GM19351 (cell line): ENCODE data around the gene PIEZO1.

Experiments used
- ATAC-seq: cut with Tn5 transposase; IDR thresholded peaks from one replicate; pipeline ENCODE4 v1.9.1; 2021; ENCODE audit warnings: mild to moderate bottlenecking, moderate library complexity; ENCODE audit not compliant: unreplicated experiment

PIEZO1 gene

DNA sequence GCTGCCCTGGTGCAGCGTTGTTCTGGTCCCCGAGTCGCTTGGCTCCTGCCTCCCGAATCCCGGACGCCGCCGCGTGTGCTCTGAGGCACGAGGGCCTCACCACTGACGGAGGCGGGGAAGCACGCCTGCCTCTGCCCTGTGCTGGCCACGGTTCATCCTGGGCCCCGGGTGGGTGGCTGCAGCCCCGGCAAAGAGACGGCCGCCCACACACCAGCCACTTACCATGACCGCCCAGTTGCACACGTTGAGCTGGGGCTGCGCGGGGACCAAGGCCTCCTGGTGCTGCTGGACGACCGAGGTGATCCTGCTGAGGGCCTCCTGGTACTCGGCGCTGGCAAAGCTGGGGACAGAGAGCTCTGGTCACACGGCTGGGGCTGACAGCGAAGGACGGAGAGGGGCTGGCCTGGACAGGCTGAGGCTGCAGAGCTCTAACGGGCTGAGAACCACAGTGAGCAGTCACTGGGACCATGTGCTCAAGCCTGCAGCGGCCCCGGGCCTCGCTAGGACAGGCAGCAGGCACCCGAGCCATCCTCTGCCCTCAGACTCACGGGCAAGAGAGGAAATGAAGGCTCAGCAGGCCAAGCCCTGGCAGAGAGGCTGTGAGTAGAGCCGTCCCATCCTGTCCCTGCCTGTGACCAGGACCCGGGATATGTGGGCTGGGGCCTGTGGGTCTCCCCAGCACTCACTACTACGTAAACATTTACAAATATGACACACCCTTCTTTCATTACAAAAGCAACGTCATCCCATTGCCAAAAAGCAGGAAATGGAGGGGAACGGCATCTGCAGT lies 33.0 kb upstream of the PIEZO1 start:
- ATAC-seq, result no peak

DNA sequence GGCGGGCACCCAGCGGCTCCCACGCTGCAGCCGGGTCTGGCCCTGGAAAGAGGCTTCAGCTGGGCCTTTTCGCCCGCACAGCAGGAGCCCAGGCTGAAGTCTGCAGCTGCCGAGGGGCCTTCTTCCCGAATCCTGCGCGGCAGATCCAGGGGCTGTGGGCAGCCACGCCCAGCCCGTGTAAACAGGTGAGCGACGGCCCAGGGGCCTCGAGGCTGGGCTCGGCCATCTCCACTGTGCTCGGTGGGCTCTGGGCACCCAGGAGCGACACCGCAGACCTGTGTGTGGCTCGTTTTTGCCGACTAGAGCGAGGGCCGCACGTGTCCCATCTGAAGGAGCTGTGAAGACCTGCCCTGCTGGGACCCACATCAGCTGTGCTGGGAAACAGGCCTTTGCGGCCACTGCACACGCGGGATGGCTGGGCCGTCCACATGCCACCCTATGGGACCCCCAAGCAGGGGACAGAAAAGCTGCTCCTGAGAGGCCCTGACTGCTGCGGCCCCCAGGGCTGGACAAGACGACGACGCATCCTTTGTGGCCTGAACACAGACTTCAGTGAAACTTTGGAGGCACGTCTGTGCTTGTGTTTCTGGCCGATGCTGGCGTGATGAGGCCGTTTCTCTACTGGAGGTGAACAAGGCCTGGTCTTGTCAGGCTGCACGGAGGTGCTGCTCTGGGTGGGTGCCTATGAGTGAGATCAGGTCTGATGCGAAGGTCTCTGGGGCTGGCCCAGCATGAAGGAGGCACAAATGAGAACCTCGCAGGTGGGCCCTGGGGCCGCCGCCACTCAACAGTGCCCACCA lies 31.9 kb upstream of the PIEZO1 start:
- ATAC-seq, result no peak

DNA sequence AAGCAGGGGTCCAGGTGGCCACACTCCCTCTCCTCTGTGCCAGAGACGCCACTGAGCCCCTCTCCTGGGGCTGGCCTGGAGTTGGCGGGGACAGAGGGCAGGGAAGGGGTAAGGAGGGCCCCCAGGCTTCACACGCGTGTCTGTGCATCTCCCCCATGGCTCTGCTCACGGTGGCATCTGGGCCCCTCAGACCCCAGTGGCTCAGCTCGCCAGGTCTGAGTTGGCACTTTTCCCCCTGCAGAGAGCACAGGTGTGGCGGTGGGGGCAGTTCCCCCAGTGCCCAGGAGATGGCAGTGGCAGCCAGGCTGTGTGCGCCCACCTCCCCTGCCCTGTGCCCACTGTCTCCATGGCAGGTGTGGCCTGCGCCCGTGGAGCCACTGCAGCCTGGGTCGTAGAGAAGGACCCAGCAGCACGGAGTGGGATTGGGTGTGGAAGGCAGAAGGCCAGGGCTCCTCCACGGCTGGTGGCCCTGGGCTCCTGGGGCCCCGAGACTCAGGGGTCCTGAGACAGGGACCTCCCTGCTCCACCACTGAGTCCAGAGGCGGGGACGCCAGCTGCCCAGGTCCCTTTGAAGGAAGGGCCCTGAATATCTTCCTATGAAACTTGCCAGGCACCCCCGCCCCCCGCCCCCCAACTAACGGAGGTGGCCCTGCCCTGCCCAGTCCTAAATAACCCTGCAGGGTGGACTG lies 31.0 kb upstream of the PIEZO1 start:
- no peak for ATAC-seq

DNA sequence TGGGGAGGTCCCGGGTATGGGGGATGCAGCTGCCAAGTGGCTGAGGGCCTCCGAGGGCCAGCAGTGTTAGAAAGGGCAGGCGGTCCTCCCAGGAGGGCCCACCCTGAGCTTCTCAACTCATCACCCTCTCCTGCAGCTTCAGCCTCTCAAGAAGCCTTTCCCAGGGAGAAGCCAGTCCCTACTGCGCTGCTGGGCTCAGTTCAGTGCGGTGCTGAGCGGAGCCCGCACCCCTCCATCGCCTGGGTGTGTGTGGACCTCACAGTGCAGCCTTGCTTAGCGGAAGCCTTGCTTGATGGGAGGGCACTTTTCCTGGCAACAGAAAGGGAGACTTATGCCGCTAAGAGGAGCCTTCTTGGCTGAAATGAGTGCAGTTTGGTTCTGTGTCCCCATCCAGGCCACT lies 30.2 kb upstream of the PIEZO1 start:
- ATAC-seq, result no peak

DNA sequence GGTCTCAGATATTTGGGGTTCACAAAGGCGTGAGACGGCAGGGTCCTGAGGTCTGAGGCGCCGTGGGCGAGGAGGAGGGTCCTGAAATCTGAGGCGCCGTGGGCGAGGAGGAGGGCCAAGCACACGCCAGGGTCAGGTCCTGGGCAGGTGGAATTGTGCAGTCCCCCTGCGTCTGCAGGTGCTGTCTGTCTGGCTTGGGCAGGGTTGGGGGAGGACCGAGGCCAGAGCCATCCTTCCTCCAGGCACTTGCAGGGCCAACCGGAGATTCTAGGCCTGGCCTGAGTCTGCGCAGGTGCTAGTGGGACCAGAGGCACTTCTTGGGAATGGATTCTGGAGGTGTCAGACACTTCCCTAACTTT lies 29.1 kb upstream of the PIEZO1 start:
- no peak for ATAC-seq

DNA sequence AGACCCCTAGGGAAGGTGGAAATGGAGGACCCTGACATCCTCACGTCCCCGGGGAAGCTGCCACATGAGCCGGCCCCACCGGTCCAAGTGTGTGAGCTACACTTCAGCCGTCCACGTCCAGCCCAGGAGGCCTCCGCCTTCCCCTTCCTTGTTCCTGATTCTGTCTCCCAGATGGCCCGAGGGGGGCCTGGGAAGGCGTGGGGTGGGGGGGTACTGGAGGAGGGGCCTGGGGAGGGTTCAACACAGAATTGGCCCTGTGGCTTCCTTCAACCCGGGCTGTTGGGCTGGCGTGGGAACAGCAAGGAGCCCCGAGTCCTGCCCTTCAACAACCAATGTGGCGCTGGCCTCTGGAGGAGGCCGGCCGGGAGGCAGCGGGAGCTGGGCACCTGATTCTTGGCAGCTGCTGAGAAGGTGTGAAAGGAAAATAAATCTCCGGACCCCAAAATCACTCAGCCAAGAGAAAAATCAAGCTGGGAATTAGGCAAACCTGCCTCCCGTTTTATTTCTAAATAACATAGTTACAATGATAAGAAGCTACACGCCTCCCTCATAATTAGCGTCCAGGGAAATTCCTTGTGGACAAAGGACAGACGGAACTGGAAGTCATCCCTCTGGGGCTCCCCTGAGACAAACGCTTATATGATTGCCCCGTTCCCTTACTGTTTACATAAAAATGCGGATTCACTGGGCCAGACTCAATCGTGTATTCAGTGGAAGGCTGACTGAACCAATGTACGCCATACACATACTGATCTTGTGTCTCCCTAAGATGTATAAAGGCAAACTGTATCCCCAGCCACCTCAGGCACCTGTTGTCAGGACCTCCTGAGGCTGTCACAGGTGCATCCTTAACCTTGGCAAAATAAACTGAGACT lies 28.5 kb upstream of the PIEZO1 start:
- no peak for ATAC-seq

DNA sequence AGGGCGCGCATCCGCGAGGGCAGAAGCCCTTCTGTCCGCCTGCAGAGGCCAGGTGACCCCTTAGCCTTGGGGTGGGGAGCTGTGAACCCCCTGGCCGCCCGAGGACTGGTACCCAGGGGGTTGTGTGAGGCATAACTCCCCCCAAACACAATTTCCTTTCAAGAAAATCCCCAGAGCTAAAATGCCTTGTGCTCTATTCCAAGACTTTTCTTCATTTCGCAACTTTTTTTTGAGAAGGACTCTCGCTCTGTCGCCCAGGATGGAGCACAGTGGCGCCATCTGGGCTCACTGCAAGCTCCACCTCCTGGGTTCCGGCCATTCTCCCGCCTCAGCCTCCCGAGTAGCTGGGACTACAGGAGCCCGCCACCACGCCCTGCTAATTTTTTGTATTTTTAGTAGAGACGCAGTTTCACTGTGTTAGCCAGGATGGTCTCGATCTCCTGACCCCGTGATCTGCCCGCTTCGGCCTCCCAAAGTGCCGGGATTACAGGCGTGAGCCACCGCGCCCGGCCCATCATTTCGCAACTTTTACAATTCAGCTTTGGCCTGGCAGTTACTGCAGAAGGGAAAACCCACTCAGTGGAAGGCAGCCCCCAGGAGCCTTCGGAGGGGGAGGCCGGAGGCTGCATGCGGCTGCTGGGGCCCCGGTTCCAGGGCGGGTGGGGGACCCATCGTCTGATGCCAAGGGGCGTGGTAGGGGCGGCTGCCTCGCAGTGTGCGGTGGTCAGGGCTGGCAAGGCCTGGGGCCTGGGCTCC lies 27.7 kb upstream of the PIEZO1 start:
- ATAC-seq, result no peak

DNA sequence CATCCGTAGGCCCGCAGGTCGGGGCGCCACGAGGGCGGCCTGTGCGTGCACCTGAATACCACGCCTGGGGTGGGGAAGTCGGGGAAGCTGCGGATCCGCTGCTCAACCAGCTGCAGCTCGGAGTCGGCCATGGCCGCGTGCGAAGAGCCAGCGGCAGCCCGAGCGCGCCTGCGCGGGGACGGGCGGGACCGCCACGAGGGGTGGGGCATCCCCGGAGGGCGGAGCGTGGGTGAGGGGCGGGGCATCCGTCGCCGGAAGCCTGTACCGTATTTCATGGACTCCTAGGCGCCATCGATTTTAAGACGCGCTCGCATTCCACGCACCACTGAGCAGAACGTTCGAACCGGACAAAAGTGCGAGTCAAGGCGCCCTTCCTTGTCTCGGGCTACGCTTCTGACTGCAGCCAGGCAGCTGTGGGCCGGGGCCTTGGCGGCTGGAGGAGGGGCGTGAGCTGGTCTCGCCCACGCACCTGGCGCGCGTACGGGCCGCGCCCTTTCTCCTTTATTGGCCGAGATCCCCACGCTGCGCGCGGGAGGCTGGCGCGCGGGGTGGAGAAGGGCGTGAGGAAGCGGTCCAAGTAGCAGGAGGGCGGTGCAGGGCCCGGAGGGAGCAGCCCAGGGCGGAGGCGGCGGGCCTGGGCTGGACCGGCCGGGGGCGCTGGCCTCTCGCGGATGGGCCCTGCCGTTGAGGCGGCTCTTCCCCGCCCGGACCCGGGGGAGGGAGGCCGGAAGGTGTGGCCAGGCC lies 26.9 kb upstream of the PIEZO1 start, which contains the start of gene APRT:
Gene APRT, minus strand, starts transcription at position 160 of the 744 bp plus-strand sequence. Its CDS starts 29 bp downstream, at position 131.
- ATAC-seq, result peak; percentile 67

DNA sequence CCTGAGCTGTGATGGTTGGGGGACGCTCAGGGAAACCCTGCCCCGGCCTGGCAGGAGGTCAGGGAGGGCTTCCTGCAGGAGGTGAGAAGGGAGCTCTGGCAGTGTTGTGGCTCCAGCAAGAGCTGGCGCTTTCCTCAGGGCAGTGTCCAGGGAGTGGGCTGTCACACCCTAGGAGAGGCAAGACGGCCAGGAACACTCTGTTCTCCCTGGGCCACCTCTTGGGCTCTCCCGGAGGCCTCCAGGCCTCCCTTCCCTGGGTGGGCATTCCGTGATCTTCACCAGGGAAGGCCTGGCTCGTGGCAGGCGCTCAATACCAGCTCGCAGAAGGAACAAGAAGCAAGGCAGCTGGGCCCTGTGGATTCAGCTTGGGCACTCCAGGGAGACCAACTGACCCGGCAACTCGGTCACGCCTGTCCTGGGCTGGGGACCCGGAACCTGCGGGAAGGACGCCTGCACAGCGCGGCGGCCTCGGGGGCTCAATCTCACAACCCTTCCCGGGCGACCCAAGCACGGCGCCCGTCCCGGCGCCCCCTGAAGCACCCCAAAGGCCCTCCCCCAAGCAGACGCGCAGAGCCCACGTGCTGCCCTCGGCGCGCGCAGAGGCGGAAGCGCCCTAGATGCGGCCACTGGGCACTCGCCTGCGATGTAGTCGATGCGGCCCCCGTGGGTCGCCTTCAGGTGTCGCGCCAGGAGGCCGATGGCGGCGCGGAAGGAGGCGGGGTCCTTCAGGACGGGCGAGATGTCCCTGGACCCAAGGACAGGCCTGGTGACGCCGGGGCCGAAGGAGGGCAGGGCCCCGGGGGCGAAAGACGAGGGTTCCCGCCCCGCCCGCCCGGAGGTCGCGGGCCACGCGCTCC lies 26.1 kb upstream of the PIEZO1 start:
- ATAC-seq, result peak; percentile 47

DNA sequence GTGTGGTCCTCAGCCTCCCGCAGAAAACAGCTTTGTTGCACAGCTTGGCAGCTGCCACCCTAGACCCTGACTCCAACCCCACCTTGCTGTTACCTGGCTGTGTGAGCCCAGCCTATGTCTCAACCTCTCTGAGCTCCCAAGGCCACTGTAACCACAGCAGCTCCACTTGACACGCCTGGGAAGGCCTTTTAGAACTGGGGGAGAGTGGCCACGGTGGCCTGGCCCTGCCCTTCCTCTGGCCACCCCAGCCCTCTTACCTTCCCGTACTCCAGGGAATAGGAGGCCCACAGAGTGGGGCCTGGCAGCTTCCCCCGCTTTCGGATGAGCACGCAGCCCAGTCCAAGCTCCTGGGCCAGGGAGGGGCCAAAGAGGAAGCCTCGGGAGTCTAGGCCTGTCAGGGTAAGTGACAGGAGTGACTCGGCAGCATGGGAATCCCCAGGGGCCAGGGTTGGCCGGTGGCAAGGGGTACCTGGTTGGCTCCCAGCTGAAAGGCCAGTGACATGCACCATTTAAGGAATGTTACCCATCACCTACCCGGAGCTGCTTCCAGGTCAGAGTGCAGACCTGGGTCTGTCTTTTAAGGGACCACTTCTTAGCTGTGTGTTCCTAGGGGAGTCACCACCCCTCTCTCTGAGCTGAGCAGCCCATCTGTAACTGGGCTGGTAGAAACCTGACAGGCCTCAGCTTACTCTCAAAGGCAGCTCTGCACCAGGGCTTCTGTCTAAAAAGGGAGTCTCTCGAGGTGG lies 25.3 kb upstream of the PIEZO1 start:
- ATAC-seq, result no peak

DNA sequence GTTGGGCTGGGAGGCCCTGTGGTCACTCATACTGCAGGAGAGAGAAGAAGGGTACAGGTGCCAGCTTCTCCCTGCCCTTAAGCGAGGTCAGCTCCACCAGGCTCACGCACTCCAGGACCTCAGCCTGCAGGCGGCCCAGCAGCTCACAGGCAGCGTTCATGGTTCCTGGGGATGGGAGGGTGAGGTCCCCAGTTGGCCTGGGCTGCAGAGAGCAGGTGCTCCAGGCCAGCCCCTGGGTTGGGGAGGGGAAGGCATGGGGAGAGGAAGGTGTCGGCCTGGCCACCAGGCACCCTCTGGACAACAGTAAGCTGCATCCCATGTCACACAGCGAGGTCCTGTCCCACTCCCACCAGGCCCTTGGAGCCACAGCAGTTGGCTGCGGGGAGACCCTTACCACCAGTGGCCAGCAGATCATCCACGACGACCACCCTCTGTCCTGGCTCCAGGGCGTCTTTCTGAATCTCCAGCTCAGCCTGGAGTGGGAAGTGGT lies 24.7 kb upstream of the PIEZO1 start:
- no peak for ATAC-seq

DNA sequence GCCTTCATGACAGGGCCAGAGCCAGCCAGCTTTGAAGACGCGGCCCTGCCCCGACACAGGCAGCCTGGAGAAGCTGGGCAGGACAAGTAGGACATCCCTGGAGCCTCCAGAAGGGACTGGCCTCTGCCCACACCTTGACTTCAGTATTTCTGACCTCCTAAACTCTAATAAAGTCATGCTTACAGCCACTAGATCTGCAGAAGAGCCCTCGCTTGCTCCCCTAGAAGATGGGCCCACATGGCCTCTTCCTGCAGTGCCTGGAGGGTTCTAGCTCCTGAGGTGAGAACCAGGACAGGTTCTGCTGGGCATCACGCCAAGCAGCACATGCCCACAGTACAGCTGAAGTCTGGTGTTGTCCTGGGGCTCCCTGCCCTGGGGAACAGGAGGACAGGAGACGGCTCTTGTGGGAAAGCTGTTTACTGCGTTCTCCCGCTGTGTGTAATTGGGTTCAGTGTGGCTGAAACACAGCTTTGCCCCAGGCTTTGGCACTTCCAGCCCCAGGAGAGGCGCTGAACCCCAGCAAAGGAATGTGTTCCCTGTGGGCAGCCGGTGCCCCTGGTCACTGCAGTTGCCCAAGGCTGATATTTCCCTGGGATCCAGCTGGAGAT lies 24.2 kb upstream of the PIEZO1 start:
- no peak for ATAC-seq

DNA sequence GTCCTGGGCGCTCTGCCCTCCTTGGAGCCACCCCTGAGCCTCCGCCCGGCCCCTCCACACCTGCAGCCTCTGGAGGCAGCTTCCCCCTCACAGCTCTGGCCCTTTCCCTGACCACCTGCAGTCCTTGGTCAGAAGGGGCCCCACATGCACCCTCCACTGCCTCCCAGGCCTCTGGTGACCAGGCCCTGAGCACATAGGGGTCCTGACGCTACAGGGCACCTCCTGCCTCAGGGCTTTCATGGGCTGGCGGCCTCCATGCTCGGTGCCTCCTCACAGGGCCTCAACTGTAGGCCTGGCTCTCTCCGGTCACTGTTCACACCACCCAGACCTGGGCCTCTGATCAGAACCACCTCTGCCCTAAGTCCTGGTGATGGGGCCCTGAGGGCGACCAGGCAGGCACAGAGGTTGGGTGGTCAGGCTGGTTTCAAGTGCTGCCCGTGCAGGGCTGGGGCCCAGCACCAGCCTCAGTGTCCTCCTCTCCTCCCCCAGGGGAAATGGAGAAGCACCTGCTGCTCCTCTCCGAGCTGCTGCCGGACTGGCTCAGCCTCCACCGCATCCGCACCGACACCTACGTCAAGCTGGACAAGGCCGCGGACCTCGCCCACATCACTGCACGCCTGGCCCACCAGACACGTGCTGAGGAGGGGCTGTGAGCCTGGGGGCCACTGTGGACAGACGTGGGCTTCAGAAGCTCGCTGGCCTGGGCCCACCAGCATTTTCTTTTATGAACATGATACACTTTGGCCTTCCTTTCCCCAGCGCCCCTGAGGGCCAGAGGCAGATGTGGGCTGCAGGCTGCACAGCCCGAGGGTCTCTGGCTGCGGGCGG lies 22.8 kb upstream of the PIEZO1 start:
- ATAC-seq, result no peak

DNA sequence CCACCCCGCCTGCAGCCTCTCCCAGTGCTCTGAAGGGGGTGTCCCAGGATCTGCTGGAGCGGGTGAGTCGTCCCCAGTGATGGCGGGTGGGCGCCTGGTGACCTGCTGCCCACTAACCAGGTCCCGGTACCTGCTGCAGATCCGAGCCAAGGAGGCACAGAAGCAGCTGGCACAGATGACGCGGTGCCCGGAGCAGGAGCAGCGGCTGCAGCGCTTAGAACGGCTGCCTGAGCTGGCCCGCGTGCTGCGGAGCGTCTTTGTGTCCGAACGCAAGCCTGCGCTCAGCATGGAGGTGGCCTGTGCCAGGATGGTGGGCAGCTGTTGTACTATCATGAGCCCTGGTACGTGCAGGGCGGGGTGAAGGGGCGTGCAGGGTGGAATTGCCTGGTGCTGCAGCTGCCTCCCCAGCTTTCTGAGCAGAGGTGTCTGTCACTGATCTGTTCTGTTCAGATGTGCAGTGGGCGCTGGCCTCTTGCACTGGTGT lies 22.2 kb upstream of the PIEZO1 start:
- no peak for ATAC-seq

DNA sequence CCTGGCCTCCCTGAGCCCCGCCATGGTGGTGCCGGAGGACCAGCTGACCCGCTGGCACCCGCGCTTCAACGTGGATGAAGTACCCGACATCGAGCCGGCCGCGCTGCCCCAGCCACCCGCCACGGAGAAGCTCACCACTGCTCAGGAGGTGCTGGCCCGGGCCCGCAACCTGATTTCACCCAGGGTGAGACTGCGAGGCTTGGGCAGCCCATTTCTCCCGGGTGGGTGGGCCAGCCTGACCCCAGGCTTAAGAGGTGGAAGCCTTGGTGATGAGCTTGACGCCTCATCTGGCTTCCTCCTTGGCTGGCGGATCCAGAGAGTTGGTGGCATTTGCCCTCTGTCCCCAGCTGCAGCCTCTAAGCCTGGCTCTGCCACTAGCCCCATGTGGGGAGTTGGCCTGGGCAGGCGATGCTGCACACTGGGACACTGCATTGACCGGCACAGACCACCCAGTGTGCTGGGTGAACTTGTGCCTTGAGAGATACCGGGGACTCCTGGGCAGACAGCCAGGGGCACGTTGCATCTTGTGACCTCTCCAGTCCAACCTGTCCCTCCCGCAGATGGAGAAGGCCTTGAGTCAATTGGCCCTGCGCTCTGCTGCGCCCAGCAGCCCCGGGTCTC lies 21.6 kb upstream of the PIEZO1 start:
- no peak for ATAC-seq
